Panc1 (cell line): ENCODE results near the gene WFS1. TPM values are rescaled to one million over a fixed set of nuclear protein-coding genes. Genes with fewer than 3 reads are reported as not detected.

Experiments
- ATAC-seq: fragments of 200-7000 bp; cut with Tn5 transposase; 2 replicates; pipeline ENCODE4 v1.9.1; 2020; ENCODE audit warnings: mild to moderate bottlenecking, moderate library complexity
- BruUV-seq: library from RNA; stranded (reverse); fragments of 400-500 nt; replicated peaks from 2 replicates; lab custom pipeline; 2021; lab: Mats Ljungman, UMichigan
- CTCF ChIA-PET: fragments of 300-600 bp; sonication (Branson Sonifier 250); formaldehyde crosslinking; loops from one replicate; lab custom pipeline; 2022; ENCODE audit warnings: antibody characterized with exemption; lab: Charles Lee
- POLR2A ChIA-PET: fragments of 300-600 bp; sonication (Branson Sonifier 250); formaldehyde crosslinking; loops from one replicate; lab custom pipeline; 2022; ENCODE audit warnings: antibody characterized with exemption; lab: Charles Lee
- DNase-seq: peaks from one replicate; pipeline ENCODE4 v3.0.0-alpha.2; 2010; ENCODE audit warnings: low read depth, low spot score
- H3K27ac ChIP-seq: 2 replicates; pipeline ENCODE4 v1.5.1; 2011; ENCODE audit warnings: mild to moderate bottlenecking, low read length, inconsistent platforms
- H3K27me3 ChIP-seq: fragments of 200-500 bp; sonication (Bioruptor generic); 2 replicates; pipeline ENCODE4 v1.6.0; 2014; ENCODE audit warnings: low read length, inconsistent platforms; ENCODE audit not compliant: control insufficient read depth, insufficient read depth
- H3K36me3 ChIP-seq: fragments of 200-500 bp; sonication (Bioruptor generic); 2 replicates; pipeline ENCODE4 v1.5.1; 2014; ENCODE audit warnings: inconsistent platforms, mild to moderate bottlenecking, low read length, moderate library complexity; ENCODE audit not compliant: control insufficient read depth, insufficient read depth
- H3K4me1 ChIP-seq: 2 replicates; pipeline ENCODE4 v1.5.1; 2011; ENCODE audit warnings: inconsistent platforms, mild to moderate bottlenecking, low read length, moderate library complexity; ENCODE audit not compliant: control insufficient read depth, insufficient read depth
- H3K4me3 ChIP-seq, 2 experiments: 2 replicates each; pipeline ENCODE4 v1.5.1; 2011 to 2012; ENCODE audit warnings: low read depth in 2 of 2, low read length in 2 of 2, mild to moderate bottlenecking in 2 of 2, inconsistent platforms in 1 of 2, moderate library complexity in 1 of 2
- H3K9me3 ChIP-seq: fragments of 200-500 bp; sonication (Bioruptor generic); 2 replicates; pipeline ENCODE4 v1.5.1; 2014; ENCODE audit warnings: low read depth, mild to moderate bottlenecking, inconsistent platforms, low read length, moderate library complexity; ENCODE audit not compliant: control insufficient read depth, insufficient read depth
- POLR2AphosphoS5 ChIP-seq: IDR thresholded peaks from 2 replicates; pipeline ENCODE4 v1.6.1; 2012; ENCODE audit warnings: mild to moderate bottlenecking, low read depth, low read length, moderate library complexity
- SIN3A ChIP-seq: IDR thresholded peaks from 2 replicates; pipeline ENCODE4 v1.6.1; 2012; ENCODE audit warnings: low read depth, mild to moderate bottlenecking, low read length, moderate library complexity, borderline replicate concordance; ENCODE audit not compliant: insufficient read depth
- TCF7L2 ChIP-seq: IDR thresholded peaks from 2 replicates; pipeline ENCODE4 v1.6.1; 2011; ENCODE audit warnings: mild to moderate bottlenecking, low read depth, low read length, inconsistent platforms
- in situ Hi-C: cut with HindIII; loops from 2 replicates; pipeline ENCODE4 v1.10.0; 2016; ENCODE audit warnings: low sequenced_read_pairs, low pct_unique_long_range_greater_than_20kb
- intact Hi-C: fragments of 100-400 bp; cut with micrococcal nuclease; formaldehyde crosslinking; loops from one replicate; pipeline ENCODE4 v1.10.0; 2022; ENCODE audit not compliant: unreplicated experiment
- total RNA-seq: library from RNA; stranded (reverse); gene quantifications from one replicate; pipeline ENCODE4 v1.2.1, GENCODE V29; 2021; ENCODE audit not compliant: unreplicated experiment
- TF ChIP-seq, protein P1 (sequence below): fragments of 450-650 bp; IDR thresholded peaks from 2 replicates; pipeline ENCODE4 v1.5.1; 2017; ENCODE audit warnings: mild to moderate bottlenecking
- TF ChIP-seq, protein P2 (sequence below), 2 experiments: IDR thresholded peaks; 2 replicates each; pipeline ENCODE4 v1.6.1; 2011 to 2012; ENCODE audit warnings: low read depth in 2 of 2, control low read depth in 1 of 2, low read length in 1 of 2, mild to moderate bottlenecking in 1 of 2, moderate library complexity in 1 of 2; ENCODE audit not compliant: insufficient read depth in 1 of 2

Gene WFS1
- total RNA-seq, 1 experiment from 2014 or later, result 67.5 TPM

DNA sequence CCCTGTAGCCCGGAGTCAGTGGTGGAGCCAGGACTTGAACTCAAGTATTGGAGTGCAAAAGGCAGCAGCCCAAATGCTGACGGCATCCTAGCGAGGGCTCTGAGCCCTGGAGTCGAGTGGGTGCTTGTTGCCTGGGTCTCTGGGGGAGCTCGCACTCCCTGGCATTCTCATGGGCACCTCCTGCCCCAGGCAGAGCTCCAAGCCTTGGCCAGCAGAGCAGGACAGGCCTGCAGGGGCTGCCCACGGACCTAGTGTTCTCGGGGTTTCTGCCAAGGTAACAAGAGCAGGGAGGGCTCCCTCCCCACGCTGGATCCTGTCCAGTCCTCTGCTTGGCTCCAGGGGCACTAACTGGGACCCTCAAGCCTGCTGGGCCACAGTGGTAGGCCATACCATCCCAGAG, 17.6 kb upstream of the WFS1 start:
- no peak for DNase-seq
- CTCF ChIA-PET, result no interaction called here
- in situ Hi-C loops (no loop called here), intact Hi-C loops (no loop called here)
- Histone ChIP-seq H3K4me1 (no peaks in the 10 kb centered on the region), H3K27ac (no peak overlapping the region), H3K9me3 (no peaks in the 10 kb centered on the region), H3K27me3 (0 out of 2 replicates have a peak, but pooled peaks cover 4% of the 10 kb centered on the region), H3K36me3 (no peaks in the 10 kb centered on the region), H3K4me3 (no peak overlapping the region)
- TF ChIP-seq, protein P1, sequence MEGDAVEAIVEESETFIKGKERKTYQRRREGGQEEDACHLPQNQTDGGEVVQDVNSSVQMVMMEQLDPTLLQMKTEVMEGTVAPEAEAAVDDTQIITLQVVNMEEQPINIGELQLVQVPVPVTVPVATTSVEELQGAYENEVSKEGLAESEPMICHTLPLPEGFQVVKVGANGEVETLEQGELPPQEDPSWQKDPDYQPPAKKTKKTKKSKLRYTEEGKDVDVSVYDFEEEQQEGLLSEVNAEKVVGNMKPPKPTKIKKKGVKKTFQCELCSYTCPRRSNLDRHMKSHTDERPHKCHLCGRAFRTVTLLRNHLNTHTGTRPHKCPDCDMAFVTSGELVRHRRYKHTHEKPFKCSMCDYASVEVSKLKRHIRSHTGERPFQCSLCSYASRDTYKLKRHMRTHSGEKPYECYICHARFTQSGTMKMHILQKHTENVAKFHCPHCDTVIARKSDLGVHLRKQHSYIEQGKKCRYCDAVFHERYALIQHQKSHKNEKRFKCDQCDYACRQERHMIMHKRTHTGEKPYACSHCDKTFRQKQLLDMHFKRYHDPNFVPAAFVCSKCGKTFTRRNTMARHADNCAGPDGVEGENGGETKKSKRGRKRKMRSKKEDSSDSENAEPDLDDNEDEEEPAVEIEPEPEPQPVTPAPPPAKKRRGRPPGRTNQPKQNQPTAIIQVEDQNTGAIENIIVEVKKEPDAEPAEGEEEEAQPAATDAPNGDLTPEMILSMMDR, result no peak
- no peak for ATAC-seq
- POLR2A ChIA-PET, result no interaction called here
- no TSS peak for BruUV-seq

DNA sequence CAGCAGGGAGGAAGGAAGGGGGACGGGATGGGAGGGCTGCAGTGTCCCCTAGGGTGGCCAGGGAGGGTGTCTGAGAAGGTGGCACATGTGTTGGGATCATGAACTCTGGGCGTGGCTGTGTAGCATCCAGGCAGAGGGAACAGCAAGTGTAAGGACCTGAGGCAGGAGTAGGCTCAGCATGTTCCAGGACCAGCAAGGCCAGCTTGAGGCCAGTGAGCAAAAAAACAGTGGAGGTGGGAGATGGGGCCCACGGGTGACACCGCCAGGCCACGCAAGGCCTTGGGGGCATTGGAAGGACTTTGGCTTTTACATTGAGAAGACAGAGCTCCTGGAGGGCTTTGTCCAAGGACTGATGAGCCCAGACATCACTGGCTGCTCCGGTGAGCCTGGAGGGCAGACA, 16.5 kb upstream of the WFS1 start:
- intact Hi-C loops, result no loop called here
- TF ChIP-seq, protein P1, result no peak
- TF ChIP-seq POLR2AphosphoS5 (no peak), TCF7L2 (no peak), SIN3A (no peak)
- TF ChIP-seq, protein P2, sequence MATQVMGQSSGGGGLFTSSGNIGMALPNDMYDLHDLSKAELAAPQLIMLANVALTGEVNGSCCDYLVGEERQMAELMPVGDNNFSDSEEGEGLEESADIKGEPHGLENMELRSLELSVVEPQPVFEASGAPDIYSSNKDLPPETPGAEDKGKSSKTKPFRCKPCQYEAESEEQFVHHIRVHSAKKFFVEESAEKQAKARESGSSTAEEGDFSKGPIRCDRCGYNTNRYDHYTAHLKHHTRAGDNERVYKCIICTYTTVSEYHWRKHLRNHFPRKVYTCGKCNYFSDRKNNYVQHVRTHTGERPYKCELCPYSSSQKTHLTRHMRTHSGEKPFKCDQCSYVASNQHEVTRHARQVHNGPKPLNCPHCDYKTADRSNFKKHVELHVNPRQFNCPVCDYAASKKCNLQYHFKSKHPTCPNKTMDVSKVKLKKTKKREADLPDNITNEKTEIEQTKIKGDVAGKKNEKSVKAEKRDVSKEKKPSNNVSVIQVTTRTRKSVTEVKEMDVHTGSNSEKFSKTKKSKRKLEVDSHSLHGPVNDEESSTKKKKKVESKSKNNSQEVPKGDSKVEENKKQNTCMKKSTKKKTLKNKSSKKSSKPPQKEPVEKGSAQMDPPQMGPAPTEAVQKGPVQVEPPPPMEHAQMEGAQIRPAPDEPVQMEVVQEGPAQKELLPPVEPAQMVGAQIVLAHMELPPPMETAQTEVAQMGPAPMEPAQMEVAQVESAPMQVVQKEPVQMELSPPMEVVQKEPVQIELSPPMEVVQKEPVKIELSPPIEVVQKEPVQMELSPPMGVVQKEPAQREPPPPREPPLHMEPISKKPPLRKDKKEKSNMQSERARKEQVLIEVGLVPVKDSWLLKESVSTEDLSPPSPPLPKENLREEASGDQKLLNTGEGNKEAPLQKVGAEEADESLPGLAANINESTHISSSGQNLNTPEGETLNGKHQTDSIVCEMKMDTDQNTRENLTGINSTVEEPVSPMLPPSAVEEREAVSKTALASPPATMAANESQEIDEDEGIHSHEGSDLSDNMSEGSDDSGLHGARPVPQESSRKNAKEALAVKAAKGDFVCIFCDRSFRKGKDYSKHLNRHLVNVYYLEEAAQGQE (IDR thresholded peaks at IDR 0.05; ENCODE audit: insufficient read depth in 1 of 2, low read depth in 2 of 2, low read length in 1 of 2), result no peak

More for the DNA sequence above, 16.5 kb upstream of the WFS1 start:
- 0 out of 2 replicates have a peak, but pooled peaks cover 4% of the 10 kb centered on the region for H3K27me3 ChIP-seq
- no peaks in the 10 kb centered on the region for H3K36me3 ChIP-seq
- no peak overlapping the region for H3K4me3 ChIP-seq
- DNase-seq, result no peak
- CTCF ChIA-PET, result interaction anchor here (0.6 to 0.7 kb wide), 2 partner anchors 75 to 829 kb away, joined by 3 read pairs; no protein-coding TSS in a partner anchor
- POLR2A ChIA-PET, result no interaction called here
- ATAC-seq, result no peak
- H3K9me3 ChIP-seq, result no peaks in the 10 kb centered on the region
- H3K4me1 ChIP-seq, result no peaks in the 10 kb centered on the region
- no peak overlapping the region for H3K27ac ChIP-seq
- no TSS peak for BruUV-seq
- in situ Hi-C loops, result no loop called here
